Measurements from ENCODE around the gene MFSD6L.

The MFSD6L gene, protein sequence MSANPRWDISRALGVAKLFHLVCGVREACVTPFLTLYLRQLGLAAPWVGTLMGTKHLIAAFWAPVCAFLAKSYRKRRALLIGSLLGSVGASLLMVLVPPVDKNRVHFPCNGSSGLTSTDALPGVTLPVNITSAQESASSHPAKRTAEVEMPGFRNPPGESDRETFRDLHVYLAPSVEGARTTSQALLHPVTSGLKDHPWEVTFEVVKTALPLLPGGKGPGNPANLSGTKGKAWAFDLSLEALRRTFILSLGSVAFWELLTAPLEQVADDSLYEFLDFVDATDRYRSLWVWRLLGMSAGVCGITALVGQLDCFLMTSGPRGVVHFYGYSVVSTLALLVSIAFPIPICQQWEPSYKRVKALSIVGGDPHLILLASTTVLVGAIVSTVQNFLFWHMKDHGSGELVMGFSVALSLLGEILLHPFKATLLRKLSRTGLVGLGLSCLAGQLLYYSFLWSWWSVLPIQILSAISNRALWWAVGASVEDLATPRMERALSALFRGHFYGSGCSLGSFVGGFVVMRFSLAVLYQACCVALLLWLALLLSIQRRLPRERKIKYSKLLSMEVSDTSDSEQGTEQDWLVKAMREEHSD

DNA sequence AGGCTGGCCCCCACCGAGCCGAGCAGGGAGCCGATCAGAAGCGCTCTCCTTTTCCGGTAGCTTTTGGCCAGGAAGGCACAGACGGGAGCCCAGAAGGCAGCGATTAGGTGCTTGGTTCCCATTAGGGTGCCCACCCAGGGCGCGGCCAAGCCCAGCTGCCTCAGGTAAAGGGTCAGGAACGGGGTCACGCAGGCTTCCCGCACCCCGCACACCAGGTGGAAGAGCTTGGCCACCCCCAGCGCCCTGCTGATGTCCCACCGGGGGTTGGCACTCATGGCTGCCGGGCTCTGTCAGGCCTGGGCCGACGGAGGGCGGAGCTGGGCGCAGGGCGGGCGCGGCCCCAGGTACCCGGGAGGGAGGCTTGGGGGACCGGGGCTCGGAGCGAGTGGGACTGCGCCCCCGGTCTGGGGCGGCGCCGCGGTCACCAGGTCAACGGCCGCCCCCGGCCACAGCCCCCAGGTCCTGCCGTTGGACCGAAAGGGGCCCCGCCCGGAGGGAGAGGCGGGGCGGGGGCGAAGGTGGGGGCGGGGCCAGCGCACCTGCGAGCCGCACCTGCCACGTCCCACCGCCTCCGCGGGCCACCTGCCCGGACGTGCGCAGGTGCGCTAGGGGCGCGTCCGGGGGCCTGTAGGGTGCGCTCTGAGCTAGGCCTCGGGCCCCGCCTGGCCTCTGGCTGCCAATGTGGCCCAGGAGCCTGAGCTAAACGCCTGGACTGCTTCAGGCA lies at the start of gene MFSD6L:
TSS of gene MFSD6L (minus strand) at position 520 of the 724 bp plus-strand sequence. CDS start at position 275, 245 bp downstream.
- no peak for DNase-seq (ENCODE audit: low read depth)

DNA sequence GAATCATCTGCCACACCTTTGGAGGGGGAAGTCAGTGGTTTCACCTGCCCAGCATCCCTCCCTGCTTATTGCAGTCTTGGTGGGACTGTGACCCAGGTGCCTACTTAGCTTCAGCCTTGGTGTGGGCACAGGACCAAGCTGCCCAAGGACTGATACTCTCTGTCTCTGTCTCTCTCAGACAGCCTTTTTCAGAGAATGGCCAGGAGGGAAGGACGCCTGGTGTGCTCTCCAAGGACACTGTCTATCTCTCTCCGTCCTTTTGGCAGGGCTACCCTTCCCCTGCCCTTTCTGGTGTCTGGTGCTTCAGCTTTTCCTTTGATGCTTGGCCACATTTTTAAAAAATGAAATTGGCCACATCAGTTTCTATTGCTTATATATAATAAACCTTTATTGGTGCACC lies 48.7 kb upstream of the MFSD6L start:
- no peak for DNase-seq (ENCODE audit: low read depth)

DNA sequence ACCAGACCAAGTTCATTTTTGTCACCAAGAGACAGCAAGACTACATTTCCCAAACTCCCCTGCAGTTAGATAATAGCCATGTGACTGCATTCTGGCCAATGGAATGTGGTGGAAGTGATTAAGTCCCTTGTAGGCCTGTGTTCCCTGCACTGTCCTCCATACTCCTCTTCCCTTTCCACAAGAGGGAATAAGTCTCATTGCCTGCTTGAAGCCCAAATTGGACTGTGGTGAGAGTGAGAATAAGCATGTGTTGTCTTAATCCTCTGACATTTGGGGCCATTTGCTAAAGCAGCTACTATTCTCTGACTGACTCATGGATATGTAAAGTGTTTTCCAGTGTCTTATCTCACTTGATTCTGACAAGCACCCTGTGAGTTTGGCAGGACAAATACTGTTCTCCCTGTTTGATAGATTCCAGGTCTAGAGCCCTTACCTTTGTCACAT lies 47.6 kb upstream of the MFSD6L start:
- DNase-seq (ENCODE audit: low read depth), result no peak

DNA sequence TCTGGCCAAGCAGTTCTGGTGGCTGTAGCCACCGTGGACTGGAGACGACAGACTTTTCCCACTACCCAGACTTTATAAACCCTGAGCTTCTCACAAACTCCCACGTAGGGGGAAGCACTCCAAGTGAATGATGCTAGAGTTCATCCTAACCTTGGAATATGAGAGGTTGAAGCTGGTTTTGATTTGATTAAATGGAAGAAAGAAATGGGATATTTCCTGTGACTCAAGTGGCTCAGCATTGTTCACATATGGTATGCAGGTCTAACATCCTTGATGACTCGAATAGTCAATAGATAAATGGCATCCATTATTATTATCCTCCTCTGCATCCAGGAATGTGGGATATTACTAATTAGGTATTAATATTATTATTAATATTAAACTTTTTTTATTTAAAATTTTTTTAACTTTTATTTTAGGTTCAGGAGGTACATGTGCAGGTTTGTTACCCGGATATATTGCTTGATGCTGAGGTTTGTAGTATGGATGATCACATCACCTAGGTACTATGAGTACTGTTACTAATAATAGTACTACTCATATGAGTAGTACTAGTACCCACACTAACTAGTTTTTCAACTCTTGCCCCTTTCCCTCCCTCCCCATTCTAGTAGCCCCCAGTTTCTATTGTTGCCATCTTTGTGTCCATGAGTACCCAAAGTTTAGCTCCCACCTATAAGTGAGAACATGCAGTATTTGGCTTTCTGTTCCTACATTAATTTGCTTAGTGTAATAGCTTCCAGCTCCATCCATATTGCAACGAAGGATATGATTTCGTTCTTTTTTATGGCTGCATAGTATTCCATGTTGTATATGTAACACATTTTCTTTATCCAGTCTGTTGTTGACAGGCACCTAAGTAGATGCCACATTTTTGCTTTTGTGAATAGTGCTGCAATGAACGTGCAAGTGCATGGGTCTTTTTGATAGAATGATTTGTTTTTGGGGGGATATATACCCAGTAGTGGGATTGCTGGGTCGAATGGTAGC lies 45.4 kb upstream of the MFSD6L start:
- no peak for DNase-seq (ENCODE audit: low read depth)

DNA sequence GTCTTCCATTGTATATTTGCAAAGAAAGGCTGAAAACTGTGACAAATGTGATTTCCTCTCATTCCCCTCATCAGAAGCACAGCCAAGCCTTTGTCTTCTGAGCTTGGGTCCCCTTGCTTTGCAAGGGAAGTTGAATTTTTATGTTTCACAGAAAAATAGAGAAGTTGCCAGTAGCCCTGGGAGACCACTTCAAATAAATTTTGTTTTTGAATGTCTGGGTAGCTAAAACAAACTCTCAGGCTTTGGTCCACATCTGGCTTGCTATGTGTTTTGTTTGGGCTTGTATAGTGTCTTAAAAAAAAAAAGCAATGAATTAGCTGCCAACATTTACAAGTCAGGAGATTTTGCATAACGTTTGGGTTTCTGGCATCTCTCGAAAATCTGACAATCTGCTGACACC lies 44.2 kb upstream of the MFSD6L start:
- no peak for DNase-seq (ENCODE audit: low read depth)

DNA sequence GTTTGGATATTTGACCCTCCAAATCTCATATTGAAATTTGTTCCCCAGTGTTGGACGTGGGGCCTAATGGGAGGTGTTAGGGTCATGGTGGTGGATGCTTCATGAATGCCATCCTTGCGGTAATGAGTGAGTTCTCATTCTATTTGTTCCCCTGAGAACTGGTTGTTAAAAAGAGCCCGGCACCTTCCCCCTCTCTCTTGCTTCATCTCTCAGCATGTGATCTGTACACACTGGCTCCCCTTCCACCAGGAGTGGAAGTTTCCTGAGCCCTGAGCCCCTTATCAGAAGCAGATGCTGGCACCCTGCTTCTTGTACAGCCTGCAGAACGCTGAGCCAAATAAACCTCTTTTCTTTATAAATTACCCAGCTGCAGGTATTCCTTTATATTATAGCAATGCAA lies 42.7 kb upstream of the MFSD6L start:
- no peak for DNase-seq (ENCODE audit: low read depth)

DNA sequence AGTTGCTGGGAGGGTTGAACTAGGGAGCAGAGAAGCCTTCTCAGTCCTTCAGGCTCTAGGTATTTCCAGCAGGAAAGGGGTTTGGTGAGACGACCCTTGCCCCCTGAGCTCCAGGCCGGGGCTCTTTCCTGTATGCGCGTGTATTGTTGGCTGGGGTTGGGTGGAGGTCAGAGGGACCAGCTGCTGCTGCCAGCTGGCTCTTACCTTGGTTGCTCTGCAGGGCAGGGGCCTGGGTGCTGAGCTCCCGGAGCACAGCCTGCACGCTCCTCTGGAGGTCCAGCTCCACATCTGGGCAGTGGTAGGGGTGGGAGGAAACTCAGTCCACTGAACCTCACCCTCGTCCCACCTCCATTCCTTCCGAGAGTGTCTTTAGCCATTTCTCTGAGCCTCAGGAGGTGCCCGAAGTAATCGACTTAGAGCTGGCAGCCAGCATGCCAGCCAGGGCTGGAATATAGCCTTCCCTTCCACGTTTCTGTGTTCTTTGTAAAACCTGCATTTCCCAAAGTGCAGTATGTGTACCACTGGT lies 40.3 kb upstream of the MFSD6L start:
- no peak for DNase-seq (ENCODE audit: low read depth)

DNA sequence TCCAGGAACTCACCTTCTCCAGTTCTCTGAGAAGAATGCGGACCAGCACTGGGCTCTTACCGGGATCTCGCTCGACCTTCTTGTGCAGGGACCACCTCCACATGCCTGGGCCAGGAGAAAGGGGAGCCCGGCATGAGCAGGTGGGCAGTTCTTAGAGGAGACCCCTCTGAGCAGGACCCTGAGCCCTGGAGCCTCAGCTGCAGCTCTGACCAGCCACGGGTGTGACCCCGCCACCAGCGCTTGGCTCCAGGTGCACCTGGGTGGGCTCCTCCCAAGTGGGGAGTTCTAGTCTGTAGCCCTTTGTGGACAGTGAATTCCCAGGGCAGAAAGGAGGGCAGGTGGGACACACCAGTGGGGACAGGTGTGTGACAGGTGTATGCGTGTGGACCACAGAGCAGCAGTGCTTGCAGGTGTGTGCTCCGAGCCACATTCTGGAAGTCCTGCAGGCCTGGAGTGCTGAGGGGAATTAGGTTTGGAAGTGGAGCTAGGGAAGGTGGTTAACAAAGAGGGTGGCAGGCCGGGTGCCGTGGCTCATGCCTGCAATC lies 39.5 kb upstream of the MFSD6L start:
- DNase-seq (ENCODE audit: low read depth), result no peak

DNA sequence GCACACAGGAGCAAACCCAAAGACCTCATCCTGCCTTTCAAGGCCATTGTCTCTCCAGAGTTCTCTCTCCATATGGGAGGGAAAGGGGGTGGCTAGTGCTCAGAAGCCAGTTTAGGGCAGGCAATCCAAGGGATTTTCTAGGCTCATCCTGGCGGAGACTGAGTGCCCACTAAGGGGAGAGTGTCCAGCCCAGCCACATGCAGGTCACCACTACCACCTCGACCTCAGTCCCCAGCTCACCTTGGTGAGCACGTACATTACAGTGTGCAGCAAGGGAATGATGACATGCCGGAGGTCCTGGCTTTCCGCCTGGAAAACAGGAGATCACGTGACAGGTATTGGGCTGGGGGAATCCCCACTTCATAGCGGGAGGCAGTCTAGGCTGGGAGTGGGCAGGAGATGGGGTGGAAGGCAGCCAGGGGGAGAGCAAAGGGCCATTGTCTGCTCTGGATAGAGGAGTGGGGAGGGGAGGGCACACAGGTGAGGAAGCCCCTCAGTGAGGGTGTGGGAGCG lies 38.5 kb upstream of the MFSD6L start:
- DNase-seq (ENCODE audit: low read depth), result no peak

DNA sequence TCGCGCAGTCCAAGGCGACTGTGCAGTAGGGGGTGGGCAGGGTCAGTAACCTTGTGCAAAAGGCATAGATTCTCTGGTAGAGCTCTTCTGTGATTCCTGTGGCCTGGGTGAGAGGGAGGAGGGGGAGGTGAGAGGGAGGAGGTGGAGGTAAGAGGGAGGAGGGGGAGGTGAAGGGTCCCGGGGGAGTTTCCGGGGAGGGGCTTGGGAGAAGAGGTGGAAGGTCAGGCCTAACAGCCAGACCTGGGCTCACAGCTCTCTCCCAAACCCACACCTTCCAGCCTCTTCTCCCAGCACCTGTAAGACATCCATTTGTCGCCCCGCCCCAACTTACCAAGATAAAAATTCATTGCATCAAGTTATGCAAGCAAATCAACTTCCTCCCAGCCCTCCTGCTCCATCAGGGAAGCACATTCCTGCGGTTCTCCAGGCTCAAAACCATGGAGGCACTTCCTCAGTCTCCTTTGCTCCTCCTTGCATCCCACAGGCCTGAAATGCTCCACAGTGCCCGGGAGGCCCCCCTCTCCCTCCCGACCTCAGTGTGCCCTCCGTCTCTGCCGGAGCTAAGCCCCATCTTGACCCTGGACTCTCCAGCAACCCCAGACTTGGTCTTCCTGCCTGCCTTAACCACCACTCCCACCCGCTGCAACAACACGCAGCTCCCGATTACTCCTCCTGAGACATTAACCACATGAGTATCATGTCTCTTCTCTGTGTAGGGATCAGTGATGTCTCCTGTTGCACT lies 37.8 kb upstream of the MFSD6L start:
- no peak for DNase-seq (ENCODE audit: low read depth)

DNA sequence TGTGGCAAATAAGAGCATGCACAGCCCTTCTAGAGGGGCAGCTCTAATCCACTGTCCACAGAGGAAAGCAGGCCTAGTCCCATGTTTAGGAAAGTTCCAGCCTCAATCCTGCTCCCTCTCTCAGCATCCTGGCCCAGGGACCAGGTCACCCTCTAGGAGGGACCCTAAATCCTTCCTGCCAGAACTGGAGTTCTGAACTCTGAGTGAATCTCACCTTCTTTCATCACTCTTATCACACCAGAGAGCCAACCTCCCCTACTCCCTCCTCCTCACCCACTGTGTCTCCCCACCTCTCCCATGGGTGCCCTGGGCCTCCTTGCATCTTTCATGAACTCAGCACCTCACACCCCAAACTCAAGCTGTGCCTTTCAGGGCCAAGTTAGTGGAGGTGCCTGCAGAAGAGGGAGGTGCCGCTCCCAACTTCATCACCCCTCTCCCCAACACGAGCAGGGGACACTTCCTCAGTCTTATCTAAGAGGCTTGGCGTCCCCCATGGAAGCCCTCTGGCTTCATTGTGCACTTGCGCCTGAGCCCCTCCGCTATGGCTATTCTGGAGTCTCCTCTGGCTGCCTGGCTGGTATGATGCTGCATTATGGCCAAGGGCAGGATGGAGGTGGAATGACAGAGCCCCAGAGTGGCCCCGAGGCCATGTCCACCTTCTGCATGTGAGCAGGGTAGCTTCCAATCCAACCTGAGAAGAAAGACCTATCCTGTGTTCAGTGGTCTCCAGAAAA lies 36.6 kb upstream of the MFSD6L start:
- DNase-seq (ENCODE audit: low read depth), result no peak

DNA sequence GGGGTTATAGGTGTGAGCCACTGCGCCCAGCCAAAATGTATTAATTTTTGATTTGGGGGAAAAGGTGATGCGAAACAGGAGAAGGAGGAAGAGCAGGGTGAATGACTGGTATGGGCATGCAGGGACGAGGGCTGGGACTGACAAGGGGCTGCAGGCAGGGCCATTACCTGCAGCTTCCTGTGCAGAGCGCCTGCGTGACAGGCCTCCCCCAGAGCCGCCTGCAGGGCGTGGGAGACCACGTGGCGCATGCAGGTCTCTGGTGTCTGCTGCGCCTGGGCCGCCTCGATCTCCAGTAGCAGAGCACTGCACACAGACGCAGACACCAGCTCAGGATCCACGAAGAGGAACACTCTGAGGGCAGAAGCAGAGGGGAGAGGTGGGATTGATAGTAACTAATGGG lies 35.9 kb upstream of the MFSD6L start:
- no peak for DNase-seq (ENCODE audit: low read depth)

DNA sequence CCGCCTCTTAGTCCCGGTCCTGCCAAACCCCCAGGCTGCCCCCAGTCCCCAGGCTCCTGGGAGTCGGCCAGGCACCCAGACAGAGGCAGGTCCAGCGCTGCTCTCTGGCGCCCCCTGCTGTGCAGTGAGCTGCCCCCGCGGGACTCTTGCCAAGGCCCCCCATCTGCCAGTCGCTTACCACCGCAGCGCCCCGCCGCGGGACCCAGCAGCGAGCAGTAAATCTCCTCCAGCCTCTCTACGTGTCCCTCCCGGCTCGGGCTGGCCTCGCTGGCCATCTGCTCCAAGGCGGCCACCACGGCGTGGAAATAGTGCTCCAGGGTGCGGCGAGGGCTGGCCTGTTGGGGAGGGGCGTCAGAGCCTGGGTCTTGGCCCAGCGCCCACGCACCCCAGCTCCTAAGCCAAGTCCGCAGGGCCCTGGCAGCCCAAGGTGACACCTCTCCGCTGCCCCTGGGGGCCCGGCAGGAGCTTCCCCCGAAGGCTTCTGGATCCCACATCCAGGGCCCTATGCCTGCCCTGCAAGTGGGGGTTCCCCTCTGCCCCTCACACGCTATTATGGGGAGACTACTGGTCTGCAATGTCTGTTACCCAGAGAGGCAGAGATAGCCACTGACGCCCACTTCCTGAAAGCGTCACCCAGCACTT lies 33.7 kb upstream of the MFSD6L start:
- DNase-seq (ENCODE audit: low read depth), result peak; percentile 5

DNA sequence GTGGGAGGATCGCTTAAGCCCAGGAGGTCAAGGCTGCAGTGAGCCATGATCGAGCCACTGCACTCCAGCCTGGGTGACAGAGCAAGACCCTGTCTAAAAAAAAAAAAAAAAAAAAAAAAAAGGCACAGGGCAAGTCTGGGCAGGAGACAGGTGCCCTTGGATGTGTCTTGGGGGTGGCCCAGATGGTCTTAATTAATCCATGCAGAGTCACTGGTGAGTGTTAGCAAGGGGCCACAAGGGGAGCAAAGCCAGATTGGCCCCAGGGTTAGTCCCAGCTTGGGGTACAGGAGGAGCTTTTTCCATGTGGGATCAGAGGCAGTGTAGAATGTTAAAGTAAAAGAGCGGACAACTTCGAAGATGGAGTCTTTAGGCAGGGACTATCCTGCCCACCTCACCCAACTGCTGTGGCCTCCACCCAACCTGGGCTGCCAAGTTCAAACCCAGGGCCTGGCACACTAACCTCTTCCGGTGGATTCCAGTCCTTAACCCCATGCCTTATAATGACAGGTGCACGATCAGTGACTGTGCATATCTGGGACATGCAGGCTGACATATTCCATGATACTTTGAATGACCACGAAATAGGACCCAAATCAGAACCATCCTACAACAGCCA lies 32.2 kb upstream of the MFSD6L start:
- DNase-seq (ENCODE audit: low read depth), result no peak

DNA sequence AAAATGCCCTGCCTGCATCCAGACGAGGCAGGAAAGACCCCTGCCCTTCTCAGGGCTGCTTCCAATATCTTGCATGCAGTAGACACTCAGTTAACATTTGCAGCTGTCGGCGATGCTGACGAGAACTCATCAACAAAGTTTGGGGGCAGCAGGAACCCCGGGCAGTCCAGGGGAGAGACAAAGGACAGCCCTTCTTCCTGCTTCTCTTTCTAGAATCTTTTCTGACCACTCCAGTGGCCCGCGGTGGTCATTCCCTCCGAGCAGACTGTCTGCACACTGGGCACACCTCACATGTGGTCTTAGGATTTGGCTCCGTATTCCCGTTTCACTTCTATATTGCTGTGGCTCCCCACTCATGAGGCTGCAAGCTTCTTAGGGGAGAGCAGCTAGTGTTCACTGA lies 31.0 kb upstream of the MFSD6L start:
- no peak for DNase-seq (ENCODE audit: low read depth)

DNA sequence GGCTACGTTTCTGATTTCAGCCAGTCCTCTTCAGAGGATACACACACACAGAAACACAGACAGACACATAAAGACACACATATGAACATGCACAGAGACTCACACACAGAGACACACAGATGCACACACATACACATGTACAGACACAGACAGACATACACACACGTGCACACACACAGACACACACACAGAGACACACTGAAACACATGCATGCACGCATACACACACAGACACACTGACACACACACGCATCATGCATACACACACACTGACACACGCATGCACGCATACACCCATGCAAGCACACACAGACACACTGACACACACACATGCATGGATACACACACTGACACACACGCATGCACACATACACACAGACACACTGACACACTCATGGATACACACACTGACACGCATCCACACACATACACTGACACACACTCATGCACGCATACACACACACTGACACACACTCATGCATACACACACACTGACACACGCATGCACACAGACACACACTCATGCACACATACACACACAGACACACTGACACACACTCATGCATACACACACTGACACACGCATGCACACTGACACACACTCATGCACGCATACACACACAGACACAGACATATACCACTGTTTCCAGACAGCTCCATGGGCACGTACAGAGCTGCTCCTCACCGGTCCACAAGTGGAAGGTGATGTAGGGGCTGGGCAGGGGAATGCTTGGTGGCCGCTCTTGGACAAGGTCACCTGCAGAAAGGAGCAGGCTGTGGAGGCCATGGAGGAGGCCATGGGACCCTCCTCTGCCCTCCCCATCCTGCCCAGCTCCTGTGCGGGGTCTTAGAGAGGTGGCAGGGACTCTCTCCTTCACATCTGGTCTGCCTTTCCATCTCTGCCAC lies 30.1 kb upstream of the MFSD6L start:
- DNase-seq (ENCODE audit: low read depth), result no peak

DNA sequence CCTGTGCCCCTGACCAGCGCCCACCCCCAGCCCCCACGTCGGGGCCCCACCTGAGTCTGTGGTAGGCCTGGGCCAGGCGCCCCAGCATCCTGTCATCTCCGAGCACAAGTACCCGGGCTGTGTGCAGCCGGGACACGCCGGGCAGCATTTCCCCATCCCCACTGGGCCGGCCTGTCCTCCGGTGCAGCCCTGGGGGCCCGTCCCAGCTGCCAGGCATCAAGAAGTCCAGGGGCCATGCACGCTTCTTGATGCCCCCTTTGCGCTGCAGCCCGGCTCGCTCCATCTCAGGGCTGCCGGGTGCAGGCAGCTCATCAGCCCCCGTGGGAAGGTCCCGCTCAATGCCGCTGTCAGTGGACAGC lies 29.3 kb upstream of the MFSD6L start:
- no peak for DNase-seq (ENCODE audit: low read depth)
